HG03039 (cell line): Measurements from ENCODE around the gene TBC1D16.

ENCODE experiments used
- ATAC-seq: cut with Tn5 transposase; IDR thresholded peaks from one replicate; pipeline ENCODE4 v1.9.1; 2021; ENCODE audit warnings: mild to moderate bottlenecking, moderate library complexity; ENCODE audit not compliant: unreplicated experiment

TBC1D16 gene

GRCh38 chr17:79990051-79990592 is 45.5 kb downstream of the TBC1D16 start:
- ATAC-seq: no peak

GRCh38 chr17:79989106-79989835 is 46.4 kb downstream of the TBC1D16 start:
- ATAC-seq: no peak

GRCh38 chr17:79988185-79988971 is 47.3 kb downstream of the TBC1D16 start:
- no peak for ATAC-seq

- ATAC-seq: no peak
Observed at GRCh38 chr17:79987935-79988184, 47.8 kb downstream of the TBC1D16 start.

GRCh38 chr17:79987187-79987934 is 48.3 kb downstream of the TBC1D16 start:
- ATAC-seq: no peak

GRCh38 chr17:79986411-79987186 is 49.1 kb downstream of the TBC1D16 start:
- ATAC-seq: no peak

GRCh38 chr17:79985943-79986391 is 49.7 kb downstream of the TBC1D16 start:
- ATAC-seq: no peak

- ATAC-seq: no peak
Observed at GRCh38 chr17:79985361-79985942, 50.2 kb downstream of the TBC1D16 start.

GRCh38 chr17:79984877-79985276 is 50.8 kb downstream of the TBC1D16 start:
- no peak for ATAC-seq

GRCh38 chr17:79984045-79984840 is 51.4 kb downstream of the TBC1D16 start:
- no peak for ATAC-seq

- ATAC-seq: no peak
Observed at GRCh38 chr17:79983456-79983855, 52.2 kb downstream of the TBC1D16 start.

GRCh38 chr17:79982986-79983385 is 52.7 kb downstream of the TBC1D16 start:
- no peak for ATAC-seq

- ATAC-seq: no peak
Observed at GRCh38 chr17:79981661-79982101, 54.0 kb downstream of the TBC1D16 start.

- ATAC-seq: no peak
Observed at GRCh38 chr17:79981090-79981489, 54.6 kb downstream of the TBC1D16 start.

GRCh38 chr17:79980246-79981043 is 55.2 kb downstream of the TBC1D16 start:
- no peak for ATAC-seq

- no peak for ATAC-seq
Observed at GRCh38 chr17:79979816-79980215, 55.9 kb downstream of the TBC1D16 start.

- ATAC-seq: no peak
Observed at GRCh38 chr17:79979221-79979741, 56.4 kb downstream of the TBC1D16 start.

- ATAC-seq: no peak
Observed at GRCh38 chr17:79978548-79978855, 57.2 kb downstream of the TBC1D16 start.
